GM19238 (cell line): ENCODE results near the gene SMG5.
"Not testable (repeated sequence)": the region's sequence is repeated elsewhere in the genome, so short reads cannot be mapped to it uniquely, and the experiment has no call there.

Source experiments
- DNase-seq: peaks from one replicate; pipeline ENCODE4 v3.0.0; 2011; ENCODE audit warnings: low spot score; ENCODE audit not compliant: insufficient read length

Gene SMG5

GRCh38 chr1:156245451-156246232 lies 37.0 kb downstream of the SMG5 start:
- peak; percentile 60 for DNase-seq

- no peak for DNase-seq
Measured at GRCh38 chr1:156244712-156245111, 37.9 kb downstream of the SMG5 start.

- no peak for DNase-seq
Measured at GRCh38 chr1:156244126-156244525, 38.5 kb downstream of the SMG5 start.

- no peak for DNase-seq
Measured at GRCh38 chr1:156242738-156243137, 39.9 kb downstream of the SMG5 start.

- no peak for DNase-seq
Measured at GRCh38 chr1:156241926-156242325, 40.7 kb downstream of the SMG5 start, which contains the start of gene BGLAP. Gene BGLAP, plus strand, starts transcription at chr1:156242184. Its CDS starts 48 bp downstream, at chr1:156242232.

GRCh38 chr1:156241311-156241811 lies 41.3 kb downstream of the SMG5 start:
- DNase-seq = no peak

- no peak for DNase-seq
Measured at GRCh38 chr1:156238248-156238647, 44.4 kb downstream of the SMG5 start.

- no peak for DNase-seq
Measured at GRCh38 chr1:156236164-156236563, 46.5 kb downstream of the SMG5 start.

- DNase-seq = no peak
Measured at GRCh38 chr1:156233426-156234127, 49.0 kb downstream of the SMG5 start.

- DNase-seq = no peak
Measured at GRCh38 chr1:156232201-156232894, 50.3 kb downstream of the SMG5 start.

GRCh38 chr1:156230473-156230837 lies 52.2 kb downstream of the SMG5 start:
- DNase-seq = no peak

GRCh38 chr1:156229809-156230472 lies 52.7 kb downstream of the SMG5 start:
- DNase-seq = no peak

GRCh38 chr1:156228501-156228900 lies 54.1 kb downstream of the SMG5 start:
- no peak for DNase-seq

GRCh38 chr1:156226782-156227181 lies 55.8 kb downstream of the SMG5 start:
- DNase-seq = no peak

GRCh38 chr1:156226116-156226538 lies 56.5 kb downstream of the SMG5 start:
- DNase-seq = peak; percentile 73

- DNase-seq = no peak
Measured at GRCh38 chr1:156225677-156226014, 57.0 kb downstream of the SMG5 start.

- DNase-seq = no peak
Measured at GRCh38 chr1:156221986-156222692, 60.5 kb downstream of the SMG5 start.

GRCh38 chr1:156220226-156220625 lies 62.4 kb downstream of the SMG5 start:
- DNase-seq = no peak

- peak; percentile 41 for DNase-seq
Measured at GRCh38 chr1:156217871-156218270, 64.8 kb downstream of the SMG5 start.

GRCh38 chr1:156216361-156217086 lies 66.1 kb downstream of the SMG5 start:
- DNase-seq = not testable (repeated sequence)
